Liver (tissue), 9 donors: ENCODE results near the gene DONSON. TPM values are rescaled to one million over a fixed set of nuclear protein-coding genes. Genes with fewer than 3 reads are reported as not detected.

Source experiments
- DNase-seq: peaks from one replicate; pipeline ENCODE4 v3.0.0-alpha.2; 2017; ENCODE audit warnings: low spot score
- H3K27ac ChIP-seq, 2 donors: one replicate each; pipeline ENCODE4 v1.7.0; 2013; ENCODE audit warnings: inconsistent platforms in 2 of 2, low read length in 2 of 2, control low read depth in 1 of 2, low read depth in 1 of 2, mild to moderate bottlenecking in 1 of 2
- H3K27me3 ChIP-seq, 4 donors: one replicate each; pipeline versions ENCODE4 v1.6.1 to v1.7.0; 2013; ENCODE audit warnings: low read length in 3 of 4, inconsistent platforms in 1 of 4, mild to moderate bottlenecking in 1 of 4, moderate library complexity in 1 of 4; ENCODE audit not compliant: control insufficient read depth in 4 of 4, insufficient read depth in 4 of 4
- H3K36me3 ChIP-seq, 4 donors: one replicate each; pipeline versions ENCODE4 v1.6.1 to v1.7.0; 2013; ENCODE audit warnings: low read length in 3 of 4, mild to moderate bottlenecking in 3 of 4, low read depth in 1 of 4, moderate library complexity in 1 of 4; ENCODE audit not compliant: control insufficient read depth in 4 of 4, insufficient read depth in 3 of 4
- H3K4me1 ChIP-seq, 4 donors: one replicate each; pipeline versions ENCODE4 v1.6.1 to v1.7.0; 2013; ENCODE audit warnings: low read length in 3 of 4, mild to moderate bottlenecking in 3 of 4, moderate library complexity in 1 of 4; ENCODE audit not compliant: control insufficient read depth in 4 of 4, insufficient read depth in 4 of 4
- H3K4me3 ChIP-seq, 3 donors: one replicate each; pipeline versions ENCODE4 v1.6.1 to v1.7.0; 2013; ENCODE audit warnings: low read length in 3 of 3, control low read depth in 1 of 3, low read depth in 1 of 3, mild to moderate bottlenecking in 1 of 3
- H3K9ac ChIP-seq, 2 donors: one replicate each; pipeline ENCODE4 v1.7.0; 2013; ENCODE audit warnings: low read length in 2 of 2, mild to moderate bottlenecking in 2 of 2, moderate library complexity in 2 of 2, control low read depth in 1 of 2, low read depth in 1 of 2
- H3K9me3 ChIP-seq, 4 donors: one replicate each; pipeline versions ENCODE4 v1.6.1 to v1.7.0; 2013; ENCODE audit warnings: low read length in 3 of 4; ENCODE audit not compliant: control insufficient read depth in 4 of 4
- ATF3 ChIP-seq: IDR thresholded peaks from 2 replicates; pipeline ENCODE4 v1.6.1; 2016; ENCODE audit warnings: antibody characterized with exemption
- EGR1 ChIP-seq, 2 donors: IDR thresholded peaks; 2 replicates each; pipeline ENCODE4 v1.6.1; 2016 to 2018; ENCODE audit warnings: antibody characterized with exemption in 2 of 2, low read depth in 2 of 2
- FOXA1 ChIP-seq: IDR thresholded peaks from 2 replicates; pipeline ENCODE4 v1.6.1; 2016; ENCODE audit warnings: antibody characterized with exemption
- FOXA2 ChIP-seq: IDR thresholded peaks from 2 replicates; pipeline ENCODE4 v1.6.1; 2016; ENCODE audit warnings: antibody characterized with exemption
- GABPA ChIP-seq, 2 donors: IDR thresholded peaks in 1 of 2; conservative IDR thresholded peaks in 1 of 2; 2 replicates each; pipeline ENCODE4 v1.6.1; 2016; ENCODE audit warnings: antibody characterized with exemption in 2 of 2, mild to moderate bottlenecking in 1 of 2, moderate library complexity in 1 of 2
- HNF4A ChIP-seq, 2 donors: conservative IDR thresholded peaks; 2 replicates each; pipeline ENCODE4 v1.6.1; 2016; ENCODE audit warnings: antibody characterized with exemption in 2 of 2, mild to moderate bottlenecking in 2 of 2
- HNF4G ChIP-seq: IDR thresholded peaks from 2 replicates; pipeline ENCODE4 v1.6.1; 2016; ENCODE audit warnings: antibody characterized with exemption
- JUND ChIP-seq, 2 donors: IDR thresholded peaks; 2 replicates each; pipeline ENCODE4 v1.6.1; 2016; ENCODE audit warnings: antibody characterized with exemption in 2 of 2
- MAX ChIP-seq: IDR thresholded peaks from 2 replicates; pipeline ENCODE4 v1.6.1; 2016; ENCODE audit warnings: antibody characterized with exemption
- NR2F2 ChIP-seq: IDR thresholded peaks from 2 replicates; pipeline ENCODE4 v1.6.1; 2016; ENCODE audit warnings: antibody characterized with exemption
- RAD21 ChIP-seq, 2 donors: IDR thresholded peaks; 2 replicates each; pipeline ENCODE4 v1.6.1; 2016; ENCODE audit warnings: antibody characterized with exemption in 2 of 2, mild to moderate bottlenecking in 2 of 2
- REST ChIP-seq: IDR thresholded peaks from 2 replicates; pipeline ENCODE4 v1.6.1; 2016; ENCODE audit warnings: antibody characterized with exemption, mild to moderate bottlenecking
- RXRA ChIP-seq, 2 donors: IDR thresholded peaks; 2 replicates each; pipeline ENCODE4 v1.6.1; 2017 to 2018; ENCODE audit warnings: antibody characterized with exemption in 2 of 2, mild to moderate bottlenecking in 1 of 2
- SP1 ChIP-seq: IDR thresholded peaks from 2 replicates; pipeline ENCODE4 v1.6.1; 2018; ENCODE audit warnings: antibody characterized with exemption, mild to moderate bottlenecking
- TAF1 ChIP-seq: conservative IDR thresholded peaks from 2 replicates; pipeline ENCODE4 v1.6.1; 2016; ENCODE audit warnings: antibody characterized with exemption, mild to moderate bottlenecking
- YY1 ChIP-seq: IDR thresholded peaks from 2 replicates; pipeline ENCODE4 v1.6.1; 2016; ENCODE audit warnings: antibody characterized with exemption, mild to moderate bottlenecking
- ZBTB33 ChIP-seq: IDR thresholded peaks from 2 replicates; pipeline ENCODE4 v1.6.1; 2016; ENCODE audit warnings: antibody characterized with exemption
- WGBS: extraction: QIAGEN DNeasy Blood & Tissue Kit; methylation state at CpG from one replicate; pipeline ENCODE4 v1.1.7; 2013; 5-methylcytosine and 5-hydroxymethylcytosine counted together
- polyA plus RNA-seq, 2 donors: library from polyadenylated mRNA; stranded (reverse) in 1 of 2; unstranded in 1 of 2; fragments of 200-250 nt in 1 of 2; fragments of >200 nt in 1 of 2; fragmentation: Nextera tagmentation in 1 of 2; extraction: Ambion mirVana in 1 of 2; gene quantifications; one replicate each; pipeline versions ENCODE4 v1.2.1 to v1.2.3, GENCODE V29; 2013 to 2015
- total RNA-seq, 2 donors: library from RNA; depleted of rRNA; stranded (reverse); fragments of >200 nt; gene quantifications; one replicate each; pipeline ENCODE4 v1.2.3, GENCODE V29; 2014
- TF ChIP-seq, protein P1 (sequence below): fragments of 150-350 bp; IDR thresholded peaks from 2 replicates; pipeline ENCODE4 v1.5.1; 2017; ENCODE audit warnings: improper control_type of control experiment, low read depth, low read length; ENCODE audit not compliant: missing input control
- donor health status: healthy.
- donor health status: healthy.
- donor health status: healthy.
- donor health status: healthy.
- donor health status: healthy.

The DONSON gene
- total and polyA plus RNA-seq, 4 donors, result 4.8 to 22.6 (median 8.3) TPM

- no peaks in the 10 kb centered on the region for H3K9me3 ChIP-seq
- H3K27me3 ChIP-seq, result no peaks in the 10 kb centered on the region
- no peak overlapping the region for H3K4me3 ChIP-seq
- H3K9ac ChIP-seq, result no peak overlapping the region
- H3K36me3 ChIP-seq, result peaks cover 3 to 46% (median 26%) of the 10 kb centered on the region in 4 donors
- H3K4me1 ChIP-seq, result peaks cover 0 to 12% (median 4%) of the 10 kb centered on the region in 4 donors
- WGBS, result 82% methylated on average over 6 of the region's 6 CpGs
- no peak overlapping the region for H3K27ac ChIP-seq
- TF ChIP-seq ATF3, result no peak
- no peak for TF ChIP-seq HNF4G
- TF ChIP-seq NR2F2, result no peak
- TF ChIP-seq, protein P1, sequence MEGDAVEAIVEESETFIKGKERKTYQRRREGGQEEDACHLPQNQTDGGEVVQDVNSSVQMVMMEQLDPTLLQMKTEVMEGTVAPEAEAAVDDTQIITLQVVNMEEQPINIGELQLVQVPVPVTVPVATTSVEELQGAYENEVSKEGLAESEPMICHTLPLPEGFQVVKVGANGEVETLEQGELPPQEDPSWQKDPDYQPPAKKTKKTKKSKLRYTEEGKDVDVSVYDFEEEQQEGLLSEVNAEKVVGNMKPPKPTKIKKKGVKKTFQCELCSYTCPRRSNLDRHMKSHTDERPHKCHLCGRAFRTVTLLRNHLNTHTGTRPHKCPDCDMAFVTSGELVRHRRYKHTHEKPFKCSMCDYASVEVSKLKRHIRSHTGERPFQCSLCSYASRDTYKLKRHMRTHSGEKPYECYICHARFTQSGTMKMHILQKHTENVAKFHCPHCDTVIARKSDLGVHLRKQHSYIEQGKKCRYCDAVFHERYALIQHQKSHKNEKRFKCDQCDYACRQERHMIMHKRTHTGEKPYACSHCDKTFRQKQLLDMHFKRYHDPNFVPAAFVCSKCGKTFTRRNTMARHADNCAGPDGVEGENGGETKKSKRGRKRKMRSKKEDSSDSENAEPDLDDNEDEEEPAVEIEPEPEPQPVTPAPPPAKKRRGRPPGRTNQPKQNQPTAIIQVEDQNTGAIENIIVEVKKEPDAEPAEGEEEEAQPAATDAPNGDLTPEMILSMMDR, result no peak
- no peak for TF ChIP-seq JUND (IDR thresholded peaks at IDR 0.05)
- no peak for TF ChIP-seq EGR1 (IDR thresholded peaks at IDR 0.05; ENCODE audit: low read depth in 2 of 2)
- TF ChIP-seq FOXA2, result no peak
- TF ChIP-seq ZBTB33, result no peak
- TF ChIP-seq FOXA1, result no peak
- TF ChIP-seq RXRA (IDR thresholded peaks at IDR 0.05), result no peak
- no peak for TF ChIP-seq REST
- no peak for TF ChIP-seq RAD21 (IDR thresholded peaks at IDR 0.05)
- TF ChIP-seq TAF1, result no peak
- TF ChIP-seq GABPA (IDR thresholded peaks at IDR 0.05 in 1 of 2, conservative IDR thresholded peaks at IDR 0.05 in 1 of 2), result no peak
- no peak for TF ChIP-seq YY1
- TF ChIP-seq MAX, result no peak
- TF ChIP-seq SP1, result no peak
- DNase-seq, result no peak
Observed at GRCh38 chr21:33567914-33568313, 20.6 kb downstream of the DONSON start.

- Histone ChIP-seq H3K4me1 (peaks cover 0 to 4% (median 0%) of the 10 kb centered on the region in 4 donors), H3K4me3 (no peak overlapping the region), H3K9me3 (no peaks in the 10 kb centered on the region), H3K36me3 (peaks cover 0 to 38% (median 22%) of the 10 kb centered on the region in 4 donors), H3K27ac (no peak overlapping the region), H3K9ac (no peak overlapping the region), H3K27me3 (no peaks in the 10 kb centered on the region)
- DNase-seq, result no peak
- 96% methylated on average over 2 of the region's 2 CpGs for WGBS
- TF ChIP-seq HNF4G, result no peak
- no peak for TF ChIP-seq ATF3
- TF ChIP-seq HNF4A (conservative IDR thresholded peaks at IDR 0.05), result no peak
- TF ChIP-seq JUND (IDR thresholded peaks at IDR 0.05), result no peak
- TF ChIP-seq FOXA1, result no peak
- no peak for TF ChIP-seq FOXA2
- TF ChIP-seq MAX, result no peak
- TF ChIP-seq EGR1 (IDR thresholded peaks at IDR 0.05; ENCODE audit: low read depth in 2 of 2), result no peak
- no peak for TF ChIP-seq GABPA (IDR thresholded peaks at IDR 0.05 in 1 of 2, conservative IDR thresholded peaks at IDR 0.05 in 1 of 2)
- TF ChIP-seq, protein P1, result no peak
Observed at GRCh38 chr21:33566514-33566913, 22.0 kb downstream of the DONSON start.
